ENCODE measurements around the gene RAI1. TPM values are rescaled to one million over a fixed set of nuclear protein-coding genes. Genes with fewer than 3 reads are reported as not detected.
A peak's percentile ranks its signal among the peaks of the same experiment; 100 is the strongest.

Gene RAI1
- total and polyA plus RNA-seq, 5 donors from 2014 or later, result 0.80 to 11.4 (median 1.1) TPM

DNA sequence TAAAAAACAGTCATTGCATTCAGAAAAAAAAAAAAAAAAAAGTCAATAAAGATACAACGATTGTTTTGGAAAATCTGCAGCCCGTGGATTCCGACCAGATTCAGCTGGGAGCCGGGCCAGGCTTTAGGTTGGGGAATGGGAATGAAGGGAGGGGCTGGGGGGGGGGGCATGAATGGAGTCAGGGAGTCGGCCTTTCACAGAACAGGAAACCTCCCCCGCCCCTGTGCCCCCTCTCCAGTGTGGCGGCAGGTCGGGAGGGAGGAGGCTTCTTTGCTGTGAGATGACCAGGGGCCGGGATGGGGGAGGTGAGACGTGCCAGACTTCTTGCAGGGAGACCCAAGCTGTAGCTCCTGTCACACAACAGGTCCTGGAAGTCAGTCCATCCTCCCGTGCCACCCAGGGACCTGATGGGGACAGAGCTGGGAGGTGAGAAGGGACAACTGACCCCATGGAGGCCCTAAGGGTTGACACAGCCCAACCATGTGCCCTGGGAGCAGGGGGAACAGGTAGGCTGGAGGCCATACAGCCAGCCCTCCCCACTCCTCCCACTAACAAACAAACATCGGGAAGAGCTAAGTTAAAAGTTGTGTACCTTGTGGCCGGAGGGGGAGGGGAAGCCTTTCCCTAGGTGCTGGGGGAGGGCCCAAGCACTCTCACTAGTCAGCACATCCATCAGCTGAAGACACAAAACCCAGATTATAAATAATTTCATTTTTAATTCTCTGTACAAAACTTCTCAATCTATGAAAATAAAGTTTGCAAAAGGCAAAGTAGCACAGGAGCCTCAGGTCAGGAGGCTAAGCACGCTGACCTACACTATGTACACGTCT is 130.3 kb downstream of the RAI1 start:
- Histone ChIP-seq H3K27me3 (ENCODE audit: control insufficient read depth, insufficient read depth, low read length) (no peaks in the 10 kb centered on the region), H3K27ac (ENCODE audit: insufficient read depth, low read length, poor library complexity, severe bottlenecking) (no peak overlapping the region), H3K4me1 (ENCODE audit: control insufficient read depth, insufficient read depth, low read length, poor library complexity, severe bottlenecking) (peaks cover 6% of the 10 kb centered on the region), H3K9me3 (ENCODE audit: control insufficient read depth in 2 of 2, low read length in 2 of 2) (no peaks in the 10 kb centered on the region), H3K36me3 (ENCODE audit: control insufficient read depth, insufficient read depth, low read length) (no peaks in the 10 kb centered on the region), H3K4me3 (ENCODE audit: low read depth, low read length) (no peak overlapping the region)
- H3K27ac Mint-ChIP-seq, result no peak overlapping the region
- DNase-seq (no peak), ATAC-seq (ENCODE audit: low read depth in 2 of 2) (no peak)
- H3K27me3 Mint-ChIP-seq, result no peaks in the 10 kb centered on the region
- no peak overlapping the region for H3K4me3 Mint-ChIP-seq
- peaks cover 0 to 10% (median 2%) of the 10 kb centered on the region in 4 donors for H3K4me1 Mint-ChIP-seq
- peaks cover 0 to 1% (median 0%) of the 10 kb centered on the region in 7 donors for H3K9me3 Mint-ChIP-seq
- peaks cover 3% of the 10 kb centered on the region for H3K36me3 Mint-ChIP-seq

DNA sequence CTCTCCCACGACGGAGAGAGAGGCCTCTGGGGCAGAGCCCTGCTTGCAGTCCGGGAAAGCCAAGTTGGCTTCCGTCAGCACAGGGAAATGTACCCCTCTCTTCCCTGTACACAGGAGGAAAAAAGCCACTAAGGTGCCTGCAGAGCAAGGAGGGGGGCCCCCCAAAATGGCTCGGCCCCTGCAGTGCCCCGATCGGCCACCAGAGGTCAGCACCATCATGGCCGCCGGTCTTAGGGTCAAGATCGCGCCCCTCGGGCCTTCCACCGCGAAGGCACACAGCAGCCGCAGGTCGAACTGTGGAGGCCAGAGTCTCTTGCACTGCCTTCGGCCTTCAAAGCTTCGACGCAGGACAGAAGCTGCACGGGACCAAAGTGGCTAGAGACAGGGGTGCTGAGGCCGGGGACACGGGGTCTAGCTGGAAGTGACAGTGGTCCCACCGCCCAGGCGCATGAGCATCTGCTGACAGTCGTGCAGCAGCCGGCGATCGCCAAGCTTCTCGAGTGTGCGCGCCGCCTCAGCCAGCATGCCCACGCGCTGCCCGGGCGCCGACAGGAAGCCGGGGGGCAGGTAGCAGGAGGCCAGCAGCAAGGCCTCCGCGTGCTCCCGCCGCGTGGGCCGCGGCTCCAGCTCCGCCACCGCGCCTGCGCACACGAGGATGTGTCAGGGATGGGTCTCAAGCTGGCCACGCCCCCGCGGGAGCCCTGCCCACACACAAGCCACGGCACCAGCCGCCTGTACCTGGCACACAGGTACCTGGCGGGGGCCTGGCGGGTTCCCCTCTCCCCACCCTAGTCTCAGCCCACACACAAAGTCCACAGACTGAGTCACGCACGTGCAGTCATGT is 131.2 kb downstream of the RAI1 start:
- H3K4me3 Mint-ChIP-seq, result no peak overlapping the region
- no peaks in the 10 kb centered on the region for H3K36me3 ChIP-seq (ENCODE audit: control insufficient read depth, insufficient read depth, low read length)
- peaks cover 0 to 1% (median 0%) of the 10 kb centered on the region in 7 donors for H3K9me3 Mint-ChIP-seq
- H3K27me3 ChIP-seq (ENCODE audit: control insufficient read depth, insufficient read depth, low read length), result no peaks in the 10 kb centered on the region
- H3K9me3 ChIP-seq (ENCODE audit: control insufficient read depth in 2 of 2, low read length in 2 of 2), result no peaks in the 10 kb centered on the region
- peaks cover 3% of the 10 kb centered on the region for H3K36me3 Mint-ChIP-seq
- peak; percentile 47 to 58 (median 58) for DNase-seq
- ATAC-seq (ENCODE audit: low read depth in 2 of 2), result peak; percentile 68 to 70
- peaks cover 0 to 10% (median 2%) of the 10 kb centered on the region in 4 donors for H3K4me1 Mint-ChIP-seq
- H3K27me3 Mint-ChIP-seq, result no peaks in the 10 kb centered on the region
- no peak overlapping the region for H3K27ac Mint-ChIP-seq
- H3K27ac ChIP-seq (ENCODE audit: insufficient read depth, low read length, poor library complexity, severe bottlenecking), result no peak overlapping the region
- H3K4me1 ChIP-seq (ENCODE audit: control insufficient read depth, insufficient read depth, low read length, poor library complexity, severe bottlenecking), result peaks cover 6% of the 10 kb centered on the region
- H3K4me3 ChIP-seq (ENCODE audit: low read depth, low read length), result no peak overlapping the region

DNA sequence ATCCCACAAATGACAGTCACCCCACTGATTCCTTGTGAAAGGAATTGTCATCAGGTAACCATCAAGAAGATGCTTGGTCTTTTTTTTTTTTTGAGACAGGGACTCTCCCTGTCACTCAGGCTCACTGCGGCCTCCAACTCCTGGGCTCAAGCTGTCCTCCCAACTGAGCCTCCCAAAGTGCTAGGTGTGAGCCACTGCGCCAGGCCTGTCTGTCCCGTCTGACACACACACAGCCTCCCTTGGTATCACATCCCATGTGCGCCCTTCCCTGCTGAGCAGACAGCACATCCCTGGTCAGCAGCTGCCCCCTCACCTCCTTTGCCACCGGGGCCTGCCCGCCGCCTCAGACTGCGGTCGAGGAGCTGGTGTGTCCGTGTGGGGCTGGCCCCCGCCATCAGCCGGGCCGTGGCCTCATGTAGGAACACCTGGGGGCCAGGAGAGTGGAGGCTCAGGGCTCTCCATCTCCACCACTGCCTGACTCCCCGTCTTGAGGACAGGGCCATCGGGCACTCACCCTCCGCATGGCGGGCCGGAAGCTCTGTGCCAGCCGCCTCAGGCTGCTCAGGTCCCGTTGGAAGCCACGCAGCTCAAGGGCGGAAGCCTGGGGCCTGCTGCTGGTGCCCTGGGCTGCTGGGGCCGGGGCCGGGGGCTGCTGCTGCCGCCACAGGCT is 131.9 kb downstream of the RAI1 start:
- peaks cover 0 to 1% (median 0%) of the 10 kb centered on the region in 7 donors for H3K9me3 Mint-ChIP-seq
- no peak overlapping the region for H3K27ac ChIP-seq (ENCODE audit: insufficient read depth, low read length, poor library complexity, severe bottlenecking)
- no peaks in the 10 kb centered on the region for H3K9me3 ChIP-seq (ENCODE audit: control insufficient read depth in 2 of 2, low read length in 2 of 2)
- no peak for ATAC-seq (ENCODE audit: low read depth in 2 of 2)
- no peak overlapping the region for H3K4me3 ChIP-seq (ENCODE audit: low read depth, low read length)
- H3K27me3 ChIP-seq (ENCODE audit: control insufficient read depth, insufficient read depth, low read length), result no peaks in the 10 kb centered on the region
- no peaks in the 10 kb centered on the region for H3K27me3 Mint-ChIP-seq
- H3K4me1 ChIP-seq (ENCODE audit: control insufficient read depth, insufficient read depth, low read length, poor library complexity, severe bottlenecking), result peaks cover 6% of the 10 kb centered on the region
- H3K4me3 Mint-ChIP-seq, result no peak overlapping the region
- peaks cover 0 to 13% (median 2%) of the 10 kb centered on the region in 4 donors for H3K4me1 Mint-ChIP-seq
- no peak for DNase-seq
- peaks cover 3% of the 10 kb centered on the region for H3K36me3 Mint-ChIP-seq
- H3K36me3 ChIP-seq (ENCODE audit: control insufficient read depth, insufficient read depth, low read length), result no peaks in the 10 kb centered on the region
- no peak overlapping the region for H3K27ac Mint-ChIP-seq

DNA sequence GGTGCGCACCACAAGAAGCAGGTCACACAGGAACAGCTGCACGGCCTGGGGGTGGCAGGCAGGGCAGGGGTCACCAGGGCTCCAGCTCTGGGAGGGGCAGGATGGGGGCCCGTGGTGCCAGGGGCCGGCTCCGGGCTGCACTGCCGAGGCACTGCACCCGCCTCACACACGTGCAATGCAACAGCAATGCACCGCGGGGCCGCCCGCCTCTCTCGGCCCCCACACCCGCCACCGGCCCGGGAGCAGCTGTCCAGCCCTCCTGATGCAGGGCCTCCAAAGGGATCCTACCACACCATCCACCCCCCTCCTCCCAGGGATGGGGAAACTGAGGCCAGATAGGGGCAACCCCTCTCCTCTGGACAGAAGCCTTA is 132.5 kb downstream of the RAI1 start:
- Mint-ChIP-seq H3K36me3 (peaks cover 3% of the 10 kb centered on the region), H3K27ac (no peak overlapping the region), H3K4me3 (no peak overlapping the region), H3K9me3 (peaks cover 0 to 1% (median 0%) of the 10 kb centered on the region in 7 donors), H3K27me3 (no peaks in the 10 kb centered on the region), H3K4me1 (peaks cover 0 to 15% (median 3%) of the 10 kb centered on the region in 4 donors)
- Histone ChIP-seq H3K36me3 (ENCODE audit: control insufficient read depth, insufficient read depth, low read length) (no peaks in the 10 kb centered on the region), H3K9me3 (ENCODE audit: control insufficient read depth in 2 of 2, low read length in 2 of 2) (no peaks in the 10 kb centered on the region), H3K4me1 (ENCODE audit: control insufficient read depth, insufficient read depth, low read length, poor library complexity, severe bottlenecking) (peaks cover 6% of the 10 kb centered on the region), H3K27me3 (ENCODE audit: control insufficient read depth, insufficient read depth, low read length) (no peaks in the 10 kb centered on the region), H3K4me3 (ENCODE audit: low read depth, low read length) (no peak overlapping the region), H3K27ac (ENCODE audit: insufficient read depth, low read length, poor library complexity, severe bottlenecking) (no peak overlapping the region)
- DNase-seq, result no peak
- no peak for ATAC-seq (ENCODE audit: low read depth in 2 of 2)

DNA sequence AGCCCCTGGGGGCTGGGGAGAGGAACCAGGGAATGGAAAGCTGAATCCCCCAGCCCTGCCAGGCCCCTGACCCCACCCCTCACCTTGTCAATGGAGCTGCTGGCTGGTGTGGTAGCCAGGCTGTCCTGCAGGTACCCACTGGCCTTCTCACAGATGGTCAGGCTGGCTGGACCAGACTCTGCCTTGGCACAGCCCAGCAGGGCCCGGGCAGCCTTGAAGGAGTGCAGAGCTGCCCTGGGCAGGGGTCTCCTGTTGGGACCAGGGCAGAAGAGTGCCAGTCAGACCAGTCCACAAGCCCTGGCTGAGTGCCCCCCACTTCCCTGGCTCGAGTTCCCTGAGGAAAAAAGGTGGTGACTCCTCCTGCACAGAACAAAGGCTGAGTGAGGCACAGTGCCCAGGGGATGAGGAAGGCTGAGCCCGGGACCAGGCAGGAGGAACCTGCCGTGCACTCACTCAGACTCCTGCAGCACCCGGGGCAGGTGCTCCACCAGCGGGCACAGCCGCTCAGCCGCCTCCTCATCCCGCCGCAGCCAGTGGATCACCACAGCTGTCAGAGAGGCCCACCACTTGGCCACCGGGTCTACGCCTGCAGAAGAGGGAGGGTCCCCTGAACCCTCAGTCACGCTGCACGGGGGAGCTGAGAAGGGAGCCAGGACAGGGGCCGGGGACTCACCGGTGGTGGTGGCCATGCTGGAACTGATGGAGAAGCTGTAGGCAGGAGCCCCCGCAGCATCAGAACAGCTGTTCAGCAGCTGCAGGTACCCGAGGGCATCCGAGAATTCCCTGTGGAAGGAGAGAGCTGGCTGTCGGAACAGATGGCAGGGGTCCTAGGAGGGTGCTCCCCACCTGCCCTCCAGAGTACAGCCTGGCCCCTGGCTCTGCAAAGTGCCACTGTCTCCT is 133.2 kb downstream of the RAI1 start:
- no peak for ATAC-seq (ENCODE audit: low read depth in 2 of 2)
- no peak for DNase-seq
- peaks cover 0 to 20% (median 5%) of the 10 kb centered on the region in 4 donors for H3K4me1 Mint-ChIP-seq
- no peaks in the 10 kb centered on the region for H3K36me3 ChIP-seq (ENCODE audit: control insufficient read depth, insufficient read depth, low read length)
- H3K27ac ChIP-seq (ENCODE audit: insufficient read depth, low read length, poor library complexity, severe bottlenecking), result no peak overlapping the region
- no peak overlapping the region for H3K4me3 Mint-ChIP-seq
- peaks cover 5% of the 10 kb centered on the region for H3K36me3 Mint-ChIP-seq
- H3K4me3 ChIP-seq (ENCODE audit: low read depth, low read length), result no peak overlapping the region
- no peaks in the 10 kb centered on the region for H3K9me3 Mint-ChIP-seq
- H3K27me3 ChIP-seq (ENCODE audit: control insufficient read depth, insufficient read depth, low read length), result no peaks in the 10 kb centered on the region
- peak overlapping the region in 1 of 3 donors; percentile 84 for H3K27ac Mint-ChIP-seq
- H3K27me3 Mint-ChIP-seq, result no peaks in the 10 kb centered on the region
- H3K4me1 ChIP-seq (ENCODE audit: control insufficient read depth, insufficient read depth, low read length, poor library complexity, severe bottlenecking), result peaks cover 12% of the 10 kb centered on the region
- no peaks in the 10 kb centered on the region for H3K9me3 ChIP-seq (ENCODE audit: control insufficient read depth in 2 of 2, low read length in 2 of 2)

DNA sequence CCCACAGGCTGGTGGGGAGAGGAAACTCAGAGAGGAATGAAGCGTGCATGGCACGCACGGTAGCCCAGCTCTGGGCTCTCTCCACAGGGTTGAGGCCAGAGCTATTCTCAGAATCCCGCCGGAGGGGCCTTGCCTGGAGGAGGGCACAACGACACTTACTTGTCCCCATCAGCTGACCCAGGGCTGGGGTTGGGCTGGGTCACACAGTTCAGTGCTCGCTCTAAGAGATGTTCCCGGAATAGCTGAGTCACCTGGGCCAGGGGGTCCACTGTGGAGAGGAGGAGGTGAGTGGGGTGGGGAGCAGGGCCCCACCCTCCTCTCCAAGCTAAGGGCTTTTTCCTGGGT is 133.8 kb downstream of the RAI1 start:
- Mint-ChIP-seq H3K9me3 (no peaks in the 10 kb centered on the region), H3K4me1 (peaks cover 0 to 26% (median 10%) of the 10 kb centered on the region in 4 donors), H3K27me3 (no peaks in the 10 kb centered on the region), H3K36me3 (peaks cover 5% of the 10 kb centered on the region), H3K4me3 (no peak overlapping the region), H3K27ac (peak overlapping the region in 1 of 3 donors; percentile 84)
- Histone ChIP-seq H3K9me3 (ENCODE audit: control insufficient read depth in 2 of 2, low read length in 2 of 2) (no peaks in the 10 kb centered on the region), H3K27me3 (ENCODE audit: control insufficient read depth, insufficient read depth, low read length) (no peaks in the 10 kb centered on the region), H3K36me3 (ENCODE audit: control insufficient read depth, insufficient read depth, low read length) (no peaks in the 10 kb centered on the region), H3K27ac (ENCODE audit: insufficient read depth, low read length, poor library complexity, severe bottlenecking) (no peak overlapping the region), H3K4me3 (ENCODE audit: low read depth, low read length) (no peak overlapping the region), H3K4me1 (ENCODE audit: control insufficient read depth, insufficient read depth, low read length, poor library complexity, severe bottlenecking) (peaks cover 18% of the 10 kb centered on the region)
- ATAC-seq (ENCODE audit: low read depth in 2 of 2) (no peak), DNase-seq (no peak)

Data from CD4-positive, CD25-positive, alpha-beta regulatory T cell (primary cell).